Neural cell (in vitro differentiated cells): ENCODE results near the gene BTNL3. TPM values are rescaled to one million over a fixed set of nuclear protein-coding genes. Genes with fewer than 3 reads are reported as not detected.

Source experiments
- H2AFZ ChIP-seq: fragments of 200-600, 300-800 bp; sonication (generic), shearing (Covaris generic); 2 replicates; pipeline ENCODE4 v1.6.0; 2014; ENCODE audit warnings: low read depth, mild to moderate bottlenecking, antibody characterized with exemption, low read length, moderate library complexity
- H3F3A ChIP-seq: fragments of 200-600 bp; shearing (Covaris generic); 2 replicates; pipeline ENCODE4 v1.6.1; 2016; ENCODE audit warnings: mild to moderate bottlenecking, moderate library complexity, mixed read lengths, antibody characterized with exemption, low read length; ENCODE audit not compliant: insufficient read depth, poor library complexity, severe bottlenecking
- H3K27ac ChIP-seq: fragments of 200-600, 300-800 bp; sonication (generic), shearing (Covaris generic); 2 replicates; pipeline ENCODE4 v1.5.1; 2014; ENCODE audit warnings: mild to moderate bottlenecking, low read length, moderate library complexity
- H3K27me3 ChIP-seq: fragments of 300-800, 200-600 bp; sonication (generic), shearing (Covaris generic); 2 replicates; pipeline ENCODE4 v1.6.0; 2014; ENCODE audit warnings: mild to moderate bottlenecking, low read depth, low read length, moderate library complexity; ENCODE audit not compliant: insufficient read depth
- H3K36me3 ChIP-seq: fragments of 300-800, 200-600 bp; sonication (generic), shearing (Covaris generic); 2 replicates; pipeline ENCODE4 v1.5.1; 2014; ENCODE audit warnings: mild to moderate bottlenecking, antibody characterized with exemption, low read length, moderate library complexity; ENCODE audit not compliant: insufficient read depth
- H3K4me2 ChIP-seq: fragments of 300-800, 200-600 bp; sonication (generic), shearing (Covaris generic); 2 replicates; pipeline ENCODE4 v1.6.0; 2014; ENCODE audit warnings: mild to moderate bottlenecking, low read length
- H3K4me3 ChIP-seq: fragments of 300-800, 200-600 bp; sonication (generic), shearing (Covaris generic); 2 replicates; pipeline ENCODE4 v1.5.1; 2014; ENCODE audit warnings: mild to moderate bottlenecking, low read length, moderate library complexity
- H3K79me2 ChIP-seq: fragments of 200-600 bp; shearing (Covaris generic); replicated peaks from 2 replicates; pipeline ENCODE4 v1.6.0; 2014; ENCODE audit warnings: mild to moderate bottlenecking, low read length, moderate library complexity; ENCODE audit not compliant: insufficient read depth
- H3K9ac ChIP-seq: fragments of 300-800, 200-600 bp; sonication (generic), shearing (Covaris generic); 2 replicates; pipeline ENCODE4 v1.6.1; 2016; ENCODE audit warnings: mild to moderate bottlenecking, low read length, mixed read lengths
- H3K9me2 ChIP-seq: fragments of 200-600 bp; shearing (Covaris generic); 2 replicates; pipeline ENCODE4 v1.6.1; 2016; ENCODE audit warnings: mild to moderate bottlenecking, low read length, mixed read lengths; ENCODE audit not compliant: insufficient read depth
- H3K9me3 ChIP-seq: fragments of 200-600, 300-800 bp; sonication (generic), shearing (Covaris generic); 2 replicates; pipeline ENCODE4 v1.6.1; 2016; ENCODE audit warnings: mild to moderate bottlenecking, mixed run types, low read length, moderate library complexity, mixed read lengths
- H4K20me1 ChIP-seq: fragments of 200-600 bp; shearing (Covaris generic); 2 replicates; pipeline ENCODE4 v1.6.1; 2016; ENCODE audit warnings: mild to moderate bottlenecking, mixed run types; ENCODE audit not compliant: insufficient read depth
- EP300 ChIP-seq: fragments of 450-650 bp; conservative IDR thresholded peaks from 2 replicates; pipeline ENCODE4 v1.6.1; 2014; ENCODE audit warnings: antibody characterized with exemption, mild to moderate bottlenecking, moderate library complexity; ENCODE audit not compliant: poor library complexity, severe bottlenecking
- EZH2 ChIP-seq: fragments of 200-600, 300-800 bp; shearing (Covaris generic), sonication (generic); IDR thresholded peaks from 2 replicates; pipeline ENCODE4 v1.6.1; 2014; ENCODE audit warnings: antibody characterized with exemption, low read length, borderline replicate concordance, mild to moderate bottlenecking; ENCODE audit not compliant: insufficient read depth, poor library complexity, severe bottlenecking
- MXI1 ChIP-seq: fragments of 450-650 bp; conservative IDR thresholded peaks from 2 replicates; pipeline ENCODE4 v1.6.1; 2014; ENCODE audit warnings: antibody characterized with exemption, mild to moderate bottlenecking; ENCODE audit not compliant: poor library complexity, severe bottlenecking
- POLR2AphosphoS5 ChIP-seq: IDR thresholded peaks from 2 replicates; pipeline ENCODE4 v1.6.1; 2012
- RAD21 ChIP-seq: fragments of 450-650 bp; conservative IDR thresholded peaks from 2 replicates; pipeline ENCODE4 v1.6.1; 2014; ENCODE audit warnings: antibody characterized with exemption, mild to moderate bottlenecking, moderate library complexity
- SMC3 ChIP-seq: fragments of 450-650 bp; conservative IDR thresholded peaks from 2 replicates; pipeline ENCODE4 v1.6.1; 2014; ENCODE audit warnings: antibody characterized with exemption, mild to moderate bottlenecking, moderate library complexity; ENCODE audit not compliant: poor library complexity
- TAF1 ChIP-seq: IDR thresholded peaks from 2 replicates; pipeline ENCODE4 v1.6.1; 2012; ENCODE audit warnings: low read depth
- polyA plus RNA-seq: library from polyadenylated mRNA; depleted of rRNA; stranded (reverse); fragments of >200 nt; gene quantifications from 2 replicates; pipeline ENCODE4 v1.2.3, GENCODE V29; 2014
- TF ChIP-seq, protein P1 (sequence below): fragments of 450-650 bp; IDR thresholded peaks from 2 replicates; pipeline ENCODE4 v1.5.1; 2014; ENCODE audit warnings: antibody characterized with exemption, mild to moderate bottlenecking, moderate library complexity; ENCODE audit not compliant: poor library complexity, severe bottlenecking
- TF ChIP-seq, protein P2 (sequence below): IDR thresholded peaks from 2 replicates; pipeline ENCODE4 v1.6.1; 2012; ENCODE audit warnings: borderline replicate concordance

The BTNL3 gene
- polyA plus RNA-seq, 1 donor from 2014 or later = not detected

GRCh38 chr5:181047288-181047687 lies 58.6 kb downstream of the BTNL3 start:
- H3K9me3 ChIP-seq = no peaks in the 10 kb centered on the region
- H3K36me3 ChIP-seq = no peaks in the 10 kb centered on the region
- peaks cover 45% of the 10 kb centered on the region for H3K27me3 ChIP-seq
- no peaks in the 10 kb centered on the region for H3K79me2 ChIP-seq
- no peaks in the 10 kb centered on the region for H3F3A ChIP-seq
- TF ChIP-seq EP300 (no peak), EZH2 (no peak)
- TF ChIP-seq, protein P1, sequence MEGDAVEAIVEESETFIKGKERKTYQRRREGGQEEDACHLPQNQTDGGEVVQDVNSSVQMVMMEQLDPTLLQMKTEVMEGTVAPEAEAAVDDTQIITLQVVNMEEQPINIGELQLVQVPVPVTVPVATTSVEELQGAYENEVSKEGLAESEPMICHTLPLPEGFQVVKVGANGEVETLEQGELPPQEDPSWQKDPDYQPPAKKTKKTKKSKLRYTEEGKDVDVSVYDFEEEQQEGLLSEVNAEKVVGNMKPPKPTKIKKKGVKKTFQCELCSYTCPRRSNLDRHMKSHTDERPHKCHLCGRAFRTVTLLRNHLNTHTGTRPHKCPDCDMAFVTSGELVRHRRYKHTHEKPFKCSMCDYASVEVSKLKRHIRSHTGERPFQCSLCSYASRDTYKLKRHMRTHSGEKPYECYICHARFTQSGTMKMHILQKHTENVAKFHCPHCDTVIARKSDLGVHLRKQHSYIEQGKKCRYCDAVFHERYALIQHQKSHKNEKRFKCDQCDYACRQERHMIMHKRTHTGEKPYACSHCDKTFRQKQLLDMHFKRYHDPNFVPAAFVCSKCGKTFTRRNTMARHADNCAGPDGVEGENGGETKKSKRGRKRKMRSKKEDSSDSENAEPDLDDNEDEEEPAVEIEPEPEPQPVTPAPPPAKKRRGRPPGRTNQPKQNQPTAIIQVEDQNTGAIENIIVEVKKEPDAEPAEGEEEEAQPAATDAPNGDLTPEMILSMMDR = no peak
- TF ChIP-seq, protein P2, sequence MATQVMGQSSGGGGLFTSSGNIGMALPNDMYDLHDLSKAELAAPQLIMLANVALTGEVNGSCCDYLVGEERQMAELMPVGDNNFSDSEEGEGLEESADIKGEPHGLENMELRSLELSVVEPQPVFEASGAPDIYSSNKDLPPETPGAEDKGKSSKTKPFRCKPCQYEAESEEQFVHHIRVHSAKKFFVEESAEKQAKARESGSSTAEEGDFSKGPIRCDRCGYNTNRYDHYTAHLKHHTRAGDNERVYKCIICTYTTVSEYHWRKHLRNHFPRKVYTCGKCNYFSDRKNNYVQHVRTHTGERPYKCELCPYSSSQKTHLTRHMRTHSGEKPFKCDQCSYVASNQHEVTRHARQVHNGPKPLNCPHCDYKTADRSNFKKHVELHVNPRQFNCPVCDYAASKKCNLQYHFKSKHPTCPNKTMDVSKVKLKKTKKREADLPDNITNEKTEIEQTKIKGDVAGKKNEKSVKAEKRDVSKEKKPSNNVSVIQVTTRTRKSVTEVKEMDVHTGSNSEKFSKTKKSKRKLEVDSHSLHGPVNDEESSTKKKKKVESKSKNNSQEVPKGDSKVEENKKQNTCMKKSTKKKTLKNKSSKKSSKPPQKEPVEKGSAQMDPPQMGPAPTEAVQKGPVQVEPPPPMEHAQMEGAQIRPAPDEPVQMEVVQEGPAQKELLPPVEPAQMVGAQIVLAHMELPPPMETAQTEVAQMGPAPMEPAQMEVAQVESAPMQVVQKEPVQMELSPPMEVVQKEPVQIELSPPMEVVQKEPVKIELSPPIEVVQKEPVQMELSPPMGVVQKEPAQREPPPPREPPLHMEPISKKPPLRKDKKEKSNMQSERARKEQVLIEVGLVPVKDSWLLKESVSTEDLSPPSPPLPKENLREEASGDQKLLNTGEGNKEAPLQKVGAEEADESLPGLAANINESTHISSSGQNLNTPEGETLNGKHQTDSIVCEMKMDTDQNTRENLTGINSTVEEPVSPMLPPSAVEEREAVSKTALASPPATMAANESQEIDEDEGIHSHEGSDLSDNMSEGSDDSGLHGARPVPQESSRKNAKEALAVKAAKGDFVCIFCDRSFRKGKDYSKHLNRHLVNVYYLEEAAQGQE = no peak
- no peak overlapping the region for H3K4me3 ChIP-seq
- no peak overlapping the region for H3K4me2 ChIP-seq
- no peak overlapping the region for H2AFZ ChIP-seq
- no peak overlapping the region for H3K27ac ChIP-seq
- H3K9me2 ChIP-seq = no peaks in the 10 kb centered on the region
- H3K9ac ChIP-seq = no peak overlapping the region
- no peaks in the 10 kb centered on the region for H4K20me1 ChIP-seq

DNA sequence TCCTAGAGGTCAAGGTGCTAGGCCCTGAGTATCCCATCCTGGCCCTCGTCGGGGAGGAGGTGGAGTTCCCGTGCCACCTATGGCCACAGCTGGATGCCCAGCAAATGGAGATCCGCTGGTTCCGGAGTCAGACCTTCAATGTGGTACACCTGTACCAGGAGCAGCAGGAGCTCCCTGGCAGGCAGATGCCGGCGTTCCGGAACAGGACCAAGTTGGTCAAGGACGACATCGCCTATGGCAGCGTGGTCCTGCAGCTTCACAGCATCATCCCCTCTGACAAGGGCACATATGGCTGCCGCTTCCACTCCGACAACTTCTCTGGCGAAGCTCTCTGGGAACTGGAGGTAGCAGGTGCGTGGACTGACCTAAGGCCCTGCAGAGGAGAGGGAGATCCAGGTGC lies 59.3 kb downstream of the BTNL3 start:
- TF ChIP-seq, protein P2 = no peak
- no peak for TF ChIP-seq POLR2AphosphoS5
- no peak for TF ChIP-seq EP300
- no peak for TF ChIP-seq TAF1
- TF ChIP-seq EZH2 = no peak
- no peak for TF ChIP-seq RAD21
- no peak for TF ChIP-seq SMC3
- TF ChIP-seq, protein P1 = no peak
- no peak for TF ChIP-seq MXI1
- H3K36me3 ChIP-seq = no peaks in the 10 kb centered on the region
- no peak overlapping the region for H3K9ac ChIP-seq
- no peak overlapping the region for H3K4me2 ChIP-seq
- H3K79me2 ChIP-seq = no peaks in the 10 kb centered on the region
- no peak overlapping the region for H3K4me3 ChIP-seq
- no peaks in the 10 kb centered on the region for H3K9me2 ChIP-seq
- H3K27ac ChIP-seq = no peak overlapping the region
- H3K27me3 ChIP-seq = peaks cover 49% of the 10 kb centered on the region
- H3F3A ChIP-seq = no peaks in the 10 kb centered on the region
- no peak overlapping the region for H2AFZ ChIP-seq
- no peaks in the 10 kb centered on the region for H3K9me3 ChIP-seq
- no peaks in the 10 kb centered on the region for H4K20me1 ChIP-seq
